SK-N-SH (cell line): ENCODE data around the gene DNAJC4. TPM values are rescaled to one million over a fixed set of nuclear protein-coding genes. Genes with fewer than 3 reads are reported as not detected.

Experiments used
- CTCF ChIA-PET: fragments of 300-600, 350-600 bp; formaldehyde crosslinking; extraction: SDS; loops from one replicate; lab custom pipeline; 2021; lab: Yijun Ruan, JAX
- POLR2A ChIA-PET: fragments of 350-600 bp; sonication (Branson Sonifier 250); formaldehyde crosslinking; extraction: SDS; loops from one replicate; lab custom pipeline; 2020; ENCODE audit warnings: antibody characterized with exemption, inconsistent platforms; lab: Yijun Ruan, JAX
- DNase-seq: peaks from one replicate; pipeline ENCODE4 v3.0.0; 2012
- H2AFZ ChIP-seq: fragments of 200-600 bp; sonication (generic); 2 replicates; pipeline ENCODE4 v1.8.1; 2016; ENCODE audit warnings: antibody characterized with exemption, mild to moderate bottlenecking, low read depth
- H3F3A ChIP-seq: fragments of 200-600 bp; sonication (generic); replicated peaks from 2 replicates; pipeline ENCODE3; 2016; ENCODE audit warnings: antibody characterized with exemption, mild to moderate bottlenecking; ENCODE audit not compliant: insufficient read depth
- H3K27ac ChIP-seq, 2 experiments: fragments of 200-500 bp in 1 of 2; fragments of 200-600 bp in 1 of 2; sonication (Bioruptor generic) in 1 of 2; sonication (generic), shearing (Covaris generic) in 1 of 2; 2 replicates each; pipeline versions ENCODE4 v1.5.1 to v1.6.1; 2014 to 2016; ENCODE audit warnings: low read depth in 2 of 2, inconsistent platforms in 1 of 2, low read length in 1 of 2, mild to moderate bottlenecking in 1 of 2, mixed read lengths in 1 of 2
- H3K27me3 ChIP-seq: fragments of 200-600 bp; sonication (generic), shearing (Covaris generic); 2 replicates; pipeline ENCODE4 v1.6.1; 2016; ENCODE audit warnings: mixed run types; ENCODE audit not compliant: insufficient read depth
- H3K36me3 ChIP-seq, 2 experiments: fragments of 200-500 bp in 1 of 2; fragments of 200-600 bp in 1 of 2; sonication (Bioruptor generic) in 1 of 2; sonication (generic) in 1 of 2; replicated peaks in 1 of 2; 2 replicates each; pipeline versions ENCODE3 to v1.5.1; 2014 to 2016; ENCODE audit warnings: low read length in 1 of 2, mild to moderate bottlenecking in 1 of 2; ENCODE audit not compliant: insufficient read depth in 2 of 2, control insufficient read depth in 1 of 2
- H3K4me1 ChIP-seq, 2 experiments: fragments of 200-500 bp in 1 of 2; fragments of 200-600 bp in 1 of 2; sonication (Bioruptor generic) in 1 of 2; sonication (generic), shearing (Covaris generic) in 1 of 2; 2 replicates each; pipeline versions ENCODE4 v1.5.1 to v1.6.1; 2014 to 2016; ENCODE audit warnings: low read depth in 1 of 2, low read length in 1 of 2, mixed run types in 1 of 2; ENCODE audit not compliant: insufficient read depth in 2 of 2, control insufficient read depth in 1 of 2
- H3K4me2 ChIP-seq: fragments of 200-600 bp; sonication (generic), shearing (Covaris generic); 2 replicates; pipeline ENCODE4 v1.6.1; 2017; ENCODE audit warnings: mixed run types
- H3K4me3 ChIP-seq, 2 experiments: fragments of 200-500 bp in 1 of 2; fragments of 200-600 bp in 1 of 2; sonication (Bioruptor generic) in 1 of 2; sonication (generic), shearing (Covaris generic) in 1 of 2; 2 replicates each; pipeline versions ENCODE4 v1.5.1 to v1.8.1; 2014 to 2016; ENCODE audit warnings: low read depth in 2 of 2, inconsistent platforms in 1 of 2, low read length in 1 of 2, mild to moderate bottlenecking in 1 of 2, mixed read lengths in 1 of 2, moderate library complexity in 1 of 2
- H3K79me2 ChIP-seq: fragments of 200-600 bp; sonication (generic); 2 replicates; pipeline ENCODE4 v1.8.1; 2017; ENCODE audit warnings: mild to moderate bottlenecking; ENCODE audit not compliant: insufficient read depth
- H3K9ac ChIP-seq: fragments of 200-600 bp; sonication (generic); 2 replicates; pipeline ENCODE4 v1.6.1; 2017; ENCODE audit warnings: mixed run types
- H3K9me2 ChIP-seq: fragments of 200-600 bp; sonication (generic); 2 replicates; pipeline ENCODE4 v1.6.1; 2017; ENCODE audit warnings: mixed run types
- H3K9me3 ChIP-seq: fragments of 200-600 bp; sonication (generic); 2 replicates; pipeline ENCODE4 v1.6.1; 2017; ENCODE audit warnings: mixed run types, mild to moderate bottlenecking, moderate library complexity
- H4K20me1 ChIP-seq: fragments of 200-600 bp; sonication (generic); 2 replicates; pipeline ENCODE4 v1.6.1; 2017; ENCODE audit warnings: mild to moderate bottlenecking, mixed run types; ENCODE audit not compliant: insufficient read depth
- ELF1 ChIP-seq: IDR thresholded peaks from 2 replicates; pipeline ENCODE4 v1.4.0; 2012
- EZH2phosphoT487 ChIP-seq: fragments of 200-600 bp; sonication (generic); IDR thresholded peaks from 2 replicates; pipeline ENCODE4 v1.6.1; 2017; ENCODE audit warnings: low read depth, mixed run types, mild to moderate bottlenecking, antibody characterized with exemption, moderate library complexity, borderline replicate concordance
- FOSL2 ChIP-seq: IDR thresholded peaks from 2 replicates; pipeline ENCODE4 v1.4.0; 2012; ENCODE audit warnings: low read depth, mild to moderate bottlenecking, moderate library complexity, borderline replicate concordance
- FOXJ3 ChIP-seq: sonication (generic); formaldehyde crosslinking; IDR thresholded peaks from 2 replicates; pipeline ENCODE4 v1.5.1; 2020; ENCODE audit warnings: mild to moderate bottlenecking, missing genetic modification reagents
- FOXM1 ChIP-seq: IDR thresholded peaks from 2 replicates; pipeline ENCODE4 v1.4.0; 2012; ENCODE audit warnings: low read depth, mild to moderate bottlenecking
- PBX3 ChIP-seq: IDR thresholded peaks from 2 replicates; pipeline ENCODE4; 2012
- RAD21 ChIP-seq: IDR thresholded peaks from 2 replicates; pipeline ENCODE4 v1.6.1; 2012; ENCODE audit warnings: mild to moderate bottlenecking, low read length
- RCOR1 ChIP-seq: fragments of 150-350 bp; IDR thresholded peaks from 2 replicates; pipeline ENCODE4 v1.6.1; 2017; ENCODE audit warnings: antibody characterized with exemption, low read length
- SIN3A ChIP-seq: IDR thresholded peaks from 2 replicates; pipeline ENCODE4 v1.6.1; 2012; ENCODE audit warnings: low read depth, mild to moderate bottlenecking, low read length, moderate library complexity, borderline replicate concordance
- TCF12 ChIP-seq: IDR thresholded peaks from 2 replicates; pipeline ENCODE4 v1.4.0; 2012
- YY1 ChIP-seq: IDR thresholded peaks from 2 replicates; pipeline ENCODE4 v1.4.0; 2012; ENCODE audit warnings: low read depth, mild to moderate bottlenecking
- ZBTB33 ChIP-seq: IDR thresholded peaks from 2 replicates; pipeline ENCODE4 v1.4.0; 2012; ENCODE audit warnings: low read depth, borderline replicate concordance
- WGBS: methylation state at CpG from one replicate; pipeline ENCODE4 v1.1.6; 2017; ENCODE audit warnings: low lambda C conversion rate; 5-methylcytosine and 5-hydroxymethylcytosine counted together
- polyA plus RNA-seq, 3 experiments: library from polyadenylated mRNA; depleted of rRNA; stranded (reverse); fragments of >200 nt; gene quantifications; 2 replicates each; pipeline ENCODE4 v1.2.3, GENCODE V29; 2012
- TF ChIP-seq, protein P1 (sequence below): fragments of 150-350 bp; IDR thresholded peaks from 2 replicates; pipeline ENCODE4 v1.6.1; 2016; ENCODE audit warnings: mild to moderate bottlenecking, low read depth, low read length
- TF ChIP-seq, protein P2 (sequence below): fragments of 200-600 bp; sonication (generic); IDR thresholded peaks from 2 replicates; pipeline ENCODE4 v1.6.1; 2017; ENCODE audit warnings: antibody characterized with exemption, mild to moderate bottlenecking, moderate library complexity
- TF ChIP-seq, protein P3 (sequence below): IDR thresholded peaks from 2 replicates; pipeline ENCODE4 v1.6.1; 2012; ENCODE audit warnings: mild to moderate bottlenecking, low read depth, low read length, moderate library complexity
- TF ChIP-seq, protein P4 (sequence below): IDR thresholded peaks from 2 replicates; pipeline ENCODE4 v1.4.0; 2012; ENCODE audit warnings: low read depth

Gene DNAJC4
- polyA plus RNA-seq, 1 of the 3 experiments (the other 2 are of a cell fraction), result 52.1 TPM

DNA sequence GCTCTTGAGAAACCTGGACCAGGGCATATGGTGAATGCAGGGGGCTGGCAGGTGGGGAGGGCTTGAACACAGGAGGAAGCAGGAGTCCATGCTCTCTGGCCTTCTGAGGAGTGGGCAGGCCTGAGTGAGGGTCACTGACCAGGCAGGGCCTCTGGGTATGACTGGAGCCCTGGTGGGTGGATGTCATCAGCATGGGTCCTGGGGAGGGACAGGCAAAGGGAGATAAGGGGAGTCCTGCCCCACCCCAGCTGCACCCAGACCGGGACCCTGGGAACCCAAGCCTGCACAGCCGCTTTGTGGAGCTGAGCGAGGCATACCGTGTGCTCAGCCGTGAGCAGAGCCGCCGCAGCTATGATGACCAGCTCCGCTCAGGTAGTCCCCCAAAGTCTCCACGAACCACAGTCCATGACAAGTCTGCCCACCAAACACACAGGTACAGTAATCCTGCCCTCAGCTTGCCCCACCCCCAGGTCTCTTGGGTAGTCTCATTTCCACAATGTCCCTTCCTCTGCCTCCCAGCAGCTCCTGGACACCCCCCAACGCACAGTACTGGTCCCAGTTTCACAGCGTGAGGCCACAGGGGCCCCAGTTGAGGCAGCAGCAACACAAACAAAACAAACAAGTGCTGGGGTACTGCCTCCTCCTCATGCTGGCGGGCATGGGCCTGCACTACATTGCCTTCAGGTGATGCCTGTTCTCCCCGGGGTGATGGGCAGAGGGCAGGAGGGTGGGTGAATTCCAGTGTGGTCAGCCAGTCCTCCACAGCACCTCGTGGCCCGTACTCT is 2.0 kb downstream of the DNAJC4 start:
- 93% methylated on average over 14 of the region's 15 CpGs for WGBS
- CTCF ChIA-PET, result interaction anchor here (0.6 to 3.4 kb wide), 7 partner anchors 10 to 72 kb away, joined by 3 to 15 read pairs (median 5); partner anchors contain the start of genes ESRRA, PLCB3, PPP1R14B and STIP1
- Histone ChIP-seq H3K9me3 (no peaks in the 10 kb centered on the region), H3K36me3 (peaks cover 0 to 6% of the 10 kb centered on the region in 2 experiments), H3K4me3 (no peak overlapping the region; a peak in 1 of 4 replicates), H3K79me2 (peaks cover 36% of the 10 kb centered on the region), H3K9me2 (no peaks in the 10 kb centered on the region)
- DNase-seq, result no peak
- no peak for TF ChIP-seq ZBTB33
- TF ChIP-seq RCOR1, result no peak
- TF ChIP-seq PBX3, result no peak
- TF ChIP-seq ELF1, result no peak
- no peak for TF ChIP-seq EZH2phosphoT487
- no peak for TF ChIP-seq TCF12
- no peak for TF ChIP-seq SIN3A
- TF ChIP-seq FOXJ3 (CRISPR knock-in tag), result no peak
- TF ChIP-seq, protein P1, sequence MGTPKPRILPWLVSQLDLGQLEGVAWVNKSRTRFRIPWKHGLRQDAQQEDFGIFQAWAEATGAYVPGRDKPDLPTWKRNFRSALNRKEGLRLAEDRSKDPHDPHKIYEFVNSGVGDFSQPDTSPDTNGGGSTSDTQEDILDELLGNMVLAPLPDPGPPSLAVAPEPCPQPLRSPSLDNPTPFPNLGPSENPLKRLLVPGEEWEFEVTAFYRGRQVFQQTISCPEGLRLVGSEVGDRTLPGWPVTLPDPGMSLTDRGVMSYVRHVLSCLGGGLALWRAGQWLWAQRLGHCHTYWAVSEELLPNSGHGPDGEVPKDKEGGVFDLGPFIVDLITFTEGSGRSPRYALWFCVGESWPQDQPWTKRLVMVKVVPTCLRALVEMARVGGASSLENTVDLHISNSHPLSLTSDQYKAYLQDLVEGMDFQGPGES, result no peak
- TF ChIP-seq, protein P2, sequence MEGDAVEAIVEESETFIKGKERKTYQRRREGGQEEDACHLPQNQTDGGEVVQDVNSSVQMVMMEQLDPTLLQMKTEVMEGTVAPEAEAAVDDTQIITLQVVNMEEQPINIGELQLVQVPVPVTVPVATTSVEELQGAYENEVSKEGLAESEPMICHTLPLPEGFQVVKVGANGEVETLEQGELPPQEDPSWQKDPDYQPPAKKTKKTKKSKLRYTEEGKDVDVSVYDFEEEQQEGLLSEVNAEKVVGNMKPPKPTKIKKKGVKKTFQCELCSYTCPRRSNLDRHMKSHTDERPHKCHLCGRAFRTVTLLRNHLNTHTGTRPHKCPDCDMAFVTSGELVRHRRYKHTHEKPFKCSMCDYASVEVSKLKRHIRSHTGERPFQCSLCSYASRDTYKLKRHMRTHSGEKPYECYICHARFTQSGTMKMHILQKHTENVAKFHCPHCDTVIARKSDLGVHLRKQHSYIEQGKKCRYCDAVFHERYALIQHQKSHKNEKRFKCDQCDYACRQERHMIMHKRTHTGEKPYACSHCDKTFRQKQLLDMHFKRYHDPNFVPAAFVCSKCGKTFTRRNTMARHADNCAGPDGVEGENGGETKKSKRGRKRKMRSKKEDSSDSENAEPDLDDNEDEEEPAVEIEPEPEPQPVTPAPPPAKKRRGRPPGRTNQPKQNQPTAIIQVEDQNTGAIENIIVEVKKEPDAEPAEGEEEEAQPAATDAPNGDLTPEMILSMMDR, result no peak
- TF ChIP-seq, protein P3, sequence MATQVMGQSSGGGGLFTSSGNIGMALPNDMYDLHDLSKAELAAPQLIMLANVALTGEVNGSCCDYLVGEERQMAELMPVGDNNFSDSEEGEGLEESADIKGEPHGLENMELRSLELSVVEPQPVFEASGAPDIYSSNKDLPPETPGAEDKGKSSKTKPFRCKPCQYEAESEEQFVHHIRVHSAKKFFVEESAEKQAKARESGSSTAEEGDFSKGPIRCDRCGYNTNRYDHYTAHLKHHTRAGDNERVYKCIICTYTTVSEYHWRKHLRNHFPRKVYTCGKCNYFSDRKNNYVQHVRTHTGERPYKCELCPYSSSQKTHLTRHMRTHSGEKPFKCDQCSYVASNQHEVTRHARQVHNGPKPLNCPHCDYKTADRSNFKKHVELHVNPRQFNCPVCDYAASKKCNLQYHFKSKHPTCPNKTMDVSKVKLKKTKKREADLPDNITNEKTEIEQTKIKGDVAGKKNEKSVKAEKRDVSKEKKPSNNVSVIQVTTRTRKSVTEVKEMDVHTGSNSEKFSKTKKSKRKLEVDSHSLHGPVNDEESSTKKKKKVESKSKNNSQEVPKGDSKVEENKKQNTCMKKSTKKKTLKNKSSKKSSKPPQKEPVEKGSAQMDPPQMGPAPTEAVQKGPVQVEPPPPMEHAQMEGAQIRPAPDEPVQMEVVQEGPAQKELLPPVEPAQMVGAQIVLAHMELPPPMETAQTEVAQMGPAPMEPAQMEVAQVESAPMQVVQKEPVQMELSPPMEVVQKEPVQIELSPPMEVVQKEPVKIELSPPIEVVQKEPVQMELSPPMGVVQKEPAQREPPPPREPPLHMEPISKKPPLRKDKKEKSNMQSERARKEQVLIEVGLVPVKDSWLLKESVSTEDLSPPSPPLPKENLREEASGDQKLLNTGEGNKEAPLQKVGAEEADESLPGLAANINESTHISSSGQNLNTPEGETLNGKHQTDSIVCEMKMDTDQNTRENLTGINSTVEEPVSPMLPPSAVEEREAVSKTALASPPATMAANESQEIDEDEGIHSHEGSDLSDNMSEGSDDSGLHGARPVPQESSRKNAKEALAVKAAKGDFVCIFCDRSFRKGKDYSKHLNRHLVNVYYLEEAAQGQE, result no peak
- TF ChIP-seq FOSL2, result no peak
- no peak for TF ChIP-seq RAD21
- TF ChIP-seq, protein P4, sequence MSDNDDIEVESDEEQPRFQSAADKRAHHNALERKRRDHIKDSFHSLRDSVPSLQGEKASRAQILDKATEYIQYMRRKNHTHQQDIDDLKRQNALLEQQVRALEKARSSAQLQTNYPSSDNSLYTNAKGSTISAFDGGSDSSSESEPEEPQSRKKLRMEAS, result no peak
- TF ChIP-seq YY1, result no peak
- no peak for TF ChIP-seq FOXM1
- TF ChIP-seq, all 33 proteins: peak for 0
- POLR2A ChIA-PET, result interaction anchor here (1.0 to 1.8 kb wide), 2 partner anchors 9 to 36 kb away, joined by 3 to 9 read pairs; partner anchors contain the start of gene FKBP2
- Histone ChIP-seq H2AFZ (no peak overlapping the region), H3K9ac (no peak overlapping the region), H4K20me1 (no peaks in the 10 kb centered on the region), H3K27me3 (no peaks in the 10 kb centered on the region), H3K4me1 (peaks cover 19 to 50% of the 10 kb centered on the region in 2 experiments; a peak in 2 of 4 replicates), H3K4me2 (no peak overlapping the region), H3K27ac (no peak overlapping the region; a peak in 1 of 4 replicates), H3F3A (peaks cover 20% of the 10 kb centered on the region)
